ENCODE data around the gene GNAQ. TPM values are rescaled to one million over a fixed set of nuclear protein-coding genes. Genes with fewer than 3 reads are reported as not detected.

The GNAQ gene
- total and polyA plus RNA-seq, 2 donors (not counting 1 experiment from before 2014, with no cell fraction given) = 0.60 to 1.4 TPM

- CTCF ChIA-PET = no interaction called here
- Histone ChIP-seq H3K27me3 (replicated peaks in 1 of 4; ENCODE audit: control extremely low read depth in 1 of 4, control insufficient read depth in 3 of 4, insufficient read depth in 4 of 4, low read length in 3 of 4) (peaks cover 0 to 26% (median 21%) of the 10 kb centered on the region in 4 experiments), H3K4me3 (ENCODE audit: control extremely low read depth in 1 of 5, extremely low read depth in 1 of 5, insufficient read depth in 1 of 5, low read depth in 2 of 5, low read length in 4 of 5) (no peak overlapping the region), H3K9me3 (ENCODE audit: control extremely low read depth in 1 of 3, control insufficient read depth in 2 of 3, insufficient read depth in 1 of 3, low read length in 2 of 3) (no peaks in the 10 kb centered on the region), H4K20me1 (ENCODE audit: control insufficient read depth, insufficient read depth, low read length, poor library complexity, severe bottlenecking) (no peaks in the 10 kb centered on the region), H3K27ac (ENCODE audit: low read length in 2 of 2) (no peak overlapping the region), H3K4me2 (replicated peaks; ENCODE audit: low read depth, low read length, poor library complexity, severe bottlenecking) (no peak overlapping the region), H3K36me3 (replicated peaks in 1 of 2; ENCODE audit: control extremely low read depth in 1 of 2, control insufficient read depth in 1 of 2, extremely low read depth in 1 of 2, insufficient read depth in 2 of 2, low read length in 1 of 2) (no peaks in the 10 kb centered on the region), H3K9ac (ENCODE audit: low read length) (no peak overlapping the region), H2AFZ (ENCODE audit: insufficient read depth, low read depth, low read length, poor library complexity, severe bottlenecking) (no peak overlapping the region), H3K79me2 (ENCODE audit: control insufficient read depth, insufficient read depth, low read length) (no peaks in the 10 kb centered on the region), H3K4me1 (ENCODE audit: control insufficient read depth in 2 of 2, insufficient read depth in 2 of 2, low read length in 2 of 2) (peaks cover 4 to 6% of the 10 kb centered on the region in 2 donors)
- 95% methylated on average over 2 of the region's 4 CpGs for WGBS (ENCODE audit: insufficient coverage)
- no peak overlapping the region for H3K27ac Mint-ChIP-seq
- DNase-seq = no peak
- H3K4me3 Mint-ChIP-seq = no peak overlapping the region
- H3K9me3 Mint-ChIP-seq (ENCODE audit: insufficient read depth) = no peaks in the 10 kb centered on the region
- intact Hi-C loops (cut with micrococcal nuclease) = loop anchor here (10.0 kb wide), 1 partner anchor 176 kb away; no protein-coding TSS in a partner anchor
- H3K27me3 Mint-ChIP-seq = peaks cover 50% of the 10 kb centered on the region
- peaks cover 2% of the 10 kb centered on the region for H3K4me1 Mint-ChIP-seq
- POLR2A ChIA-PET = no interaction called here
- TF ChIP-seq EZH2 (IDR thresholded peaks at IDR 0.05; ENCODE audit: borderline replicate concordance, insufficient read depth, low read depth, low read length, poor library complexity, severe bottlenecking) = no peak
- no peak for ATAC-seq (ENCODE audit: low read depth)
Observed at GRCh38 chr9:78038620-78039300, 7.1 kb upstream of the GNAQ start.

GRCh38 chr9:78035383-78035993, 3.9 kb upstream of the GNAQ start:
- H3K9me3 ChIP-seq (ENCODE audit: control extremely low read depth in 1 of 3, control insufficient read depth in 2 of 3, insufficient read depth in 1 of 3, low read length in 2 of 3) = peaks cover 0 to 2% (median 0%) of the 10 kb centered on the region in 3 donors
- peak; percentile 68 for DNase-seq
- H3K27ac Mint-ChIP-seq = no peak overlapping the region
- H3K4me2 ChIP-seq (replicated peaks; ENCODE audit: low read depth, low read length, poor library complexity, severe bottlenecking) = no peak overlapping the region
- no peak for ATAC-seq (ENCODE audit: low read depth)
- WGBS (ENCODE audit: insufficient coverage) = 13% methylated on average over 4 of the region's 10 CpGs
- no peaks in the 10 kb centered on the region for H3K36me3 ChIP-seq (replicated peaks in 1 of 2; ENCODE audit: control extremely low read depth in 1 of 2, control insufficient read depth in 1 of 2, extremely low read depth in 1 of 2, insufficient read depth in 2 of 2, low read length in 1 of 2)
- no peaks in the 10 kb centered on the region for H4K20me1 ChIP-seq (ENCODE audit: control insufficient read depth, insufficient read depth, low read length, poor library complexity, severe bottlenecking)
- peaks cover 55% of the 10 kb centered on the region for H3K27me3 Mint-ChIP-seq
- peaks cover 0 to 42% (median 34%) of the 10 kb centered on the region in 4 experiments for H3K27me3 ChIP-seq (replicated peaks in 1 of 4; ENCODE audit: control extremely low read depth in 1 of 4, control insufficient read depth in 3 of 4, insufficient read depth in 4 of 4, low read length in 3 of 4)
- H3K79me2 ChIP-seq (ENCODE audit: control insufficient read depth, insufficient read depth, low read length) = no peaks in the 10 kb centered on the region
- H3K4me1 ChIP-seq (ENCODE audit: control insufficient read depth in 2 of 2, insufficient read depth in 2 of 2, low read length in 2 of 2) = peaks cover 18 to 19% of the 10 kb centered on the region in 2 donors
- peaks cover 13% of the 10 kb centered on the region for H3K4me1 Mint-ChIP-seq
- H3K4me3 ChIP-seq (ENCODE audit: control extremely low read depth in 1 of 5, extremely low read depth in 1 of 5, insufficient read depth in 1 of 5, low read depth in 2 of 5, low read length in 4 of 5) = no peak overlapping the region
- no peak overlapping the region for H3K27ac ChIP-seq (ENCODE audit: low read length in 2 of 2)
- TF ChIP-seq CTCF (IDR thresholded peaks at IDR 0.05) (peak; percentile 71), EZH2 (IDR thresholded peaks at IDR 0.05; ENCODE audit: borderline replicate concordance, insufficient read depth, low read depth, low read length, poor library complexity, severe bottlenecking) (no peak)
- POLR2A ChIA-PET = no interaction called here
- no peak overlapping the region for H3K9ac ChIP-seq (ENCODE audit: low read length)
- no peak overlapping the region for H2AFZ ChIP-seq (ENCODE audit: insufficient read depth, low read depth, low read length, poor library complexity, severe bottlenecking)
- intact Hi-C loops (cut with micrococcal nuclease) = loop anchor here (10.0 kb wide), 1 partner anchor 179 kb away; no protein-coding TSS in a partner anchor
- H3K9me3 Mint-ChIP-seq (ENCODE audit: insufficient read depth) = no peaks in the 10 kb centered on the region
- no peak overlapping the region for H3K4me3 Mint-ChIP-seq
- CTCF ChIA-PET = interaction anchor here (1.0 to 1.6 kb wide), 5 partner anchors 10 to 602 kb away, joined by 3 to 12 read pairs (median 3); no protein-coding TSS in a partner anchor

All from B cell (primary cell).